Measurements from ENCODE around the gene EID3.

- TF ChIP-seq CTCF (IDR thresholded peaks at IDR 0.05) (no peak), POLR2AphosphoS5 (IDR thresholded peaks at IDR 0.05) (no peak)
These were observed 13.2 kb upstream of the EID3 start for GRCh38 chr12:104290320-104290719.
